Measurements from ENCODE around the gene MAP3K21. TPM values are rescaled to one million over a fixed set of nuclear protein-coding genes. Genes with fewer than 3 reads are reported as not detected.

Gene MAP3K21
- total RNA-seq, 1 experiment from 2014 or later, result 24.2 TPM

- ChIA-PET POLR2A (interaction anchor here (0.7 to 2.3 kb wide), 5 partner anchors 8 to 25 kb away, joined by 3 to 8 read pairs (median 4); no protein-coding TSS in a partner anchor), CTCF (interaction anchor here (0.9 to 7.8 kb wide), 4 partner anchors 13 to 1167 kb away, joined by 3 to 60 read pairs (median 6); no protein-coding TSS in a partner anchor)
- no peak overlapping the region for H3K27ac Mint-ChIP-seq (ENCODE audit: low read depth, unreplicated experiment)
- no peaks in the 10 kb centered on the region for H3K4me1 Mint-ChIP-seq (ENCODE audit: insufficient read depth, unreplicated experiment)
- TF ChIP-seq, protein P1, sequence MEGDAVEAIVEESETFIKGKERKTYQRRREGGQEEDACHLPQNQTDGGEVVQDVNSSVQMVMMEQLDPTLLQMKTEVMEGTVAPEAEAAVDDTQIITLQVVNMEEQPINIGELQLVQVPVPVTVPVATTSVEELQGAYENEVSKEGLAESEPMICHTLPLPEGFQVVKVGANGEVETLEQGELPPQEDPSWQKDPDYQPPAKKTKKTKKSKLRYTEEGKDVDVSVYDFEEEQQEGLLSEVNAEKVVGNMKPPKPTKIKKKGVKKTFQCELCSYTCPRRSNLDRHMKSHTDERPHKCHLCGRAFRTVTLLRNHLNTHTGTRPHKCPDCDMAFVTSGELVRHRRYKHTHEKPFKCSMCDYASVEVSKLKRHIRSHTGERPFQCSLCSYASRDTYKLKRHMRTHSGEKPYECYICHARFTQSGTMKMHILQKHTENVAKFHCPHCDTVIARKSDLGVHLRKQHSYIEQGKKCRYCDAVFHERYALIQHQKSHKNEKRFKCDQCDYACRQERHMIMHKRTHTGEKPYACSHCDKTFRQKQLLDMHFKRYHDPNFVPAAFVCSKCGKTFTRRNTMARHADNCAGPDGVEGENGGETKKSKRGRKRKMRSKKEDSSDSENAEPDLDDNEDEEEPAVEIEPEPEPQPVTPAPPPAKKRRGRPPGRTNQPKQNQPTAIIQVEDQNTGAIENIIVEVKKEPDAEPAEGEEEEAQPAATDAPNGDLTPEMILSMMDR (IDR thresholded peaks at IDR 0.05; ENCODE audit: unreplicated experiment), result no peak
- H3K27me3 Mint-ChIP-seq (ENCODE audit: insufficient read depth, unreplicated experiment), result peaks cover 29% of the 10 kb centered on the region
- H3K36me3 Mint-ChIP-seq (ENCODE audit: insufficient read depth, unreplicated experiment), result no peaks in the 10 kb centered on the region
- no peak overlapping the region for H3K4me3 Mint-ChIP-seq (ENCODE audit: unreplicated experiment)
- no peaks in the 10 kb centered on the region for H3K9me3 Mint-ChIP-seq (ENCODE audit: unreplicated experiment)
- no peak for DNase-seq (ENCODE audit: unreplicated experiment)
- no TSS peak for BruUV-seq (replicated peaks)
- intact Hi-C loops (cut with micrococcal nuclease), result no loop called here
Measured at GRCh38 chr1:233320023-233320422, 7.5 kb upstream of the MAP3K21 start.

DNA sequence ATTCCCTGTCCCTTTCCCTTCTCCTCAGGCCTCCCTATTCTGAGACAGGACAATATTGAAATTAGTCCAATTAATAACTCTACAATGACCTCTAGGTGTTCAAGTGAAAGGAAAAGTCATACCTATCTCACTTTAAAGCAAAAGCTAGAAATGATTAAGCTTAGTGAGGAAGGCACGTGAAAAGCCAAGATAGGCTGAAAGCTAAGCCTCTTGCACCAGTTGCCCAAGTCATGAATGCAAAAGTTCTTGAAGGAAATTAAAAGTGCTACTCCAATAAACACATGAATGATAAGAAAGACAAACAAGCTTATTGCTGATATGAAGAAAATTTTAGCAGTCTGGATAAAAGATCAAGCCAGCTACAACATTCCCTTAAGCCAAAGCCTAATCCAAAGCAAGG is 3.8 kb upstream of the MAP3K21 start:
- ChIA-PET CTCF (interaction anchor here (1.2 kb wide), 3 partner anchors 17 to 23 kb away, joined by 3 to 6 read pairs (median 5); no protein-coding TSS in a partner anchor), POLR2A (interaction anchor here (0.7 kb wide), 1 partner anchor 18 kb away, joined by 3 read pairs; no protein-coding TSS in a partner anchor)
- Mint-ChIP-seq H3K4me1 (ENCODE audit: insufficient read depth, unreplicated experiment) (peaks cover 8% of the 10 kb centered on the region), H3K36me3 (ENCODE audit: insufficient read depth, unreplicated experiment) (no peaks in the 10 kb centered on the region), H3K4me3 (ENCODE audit: unreplicated experiment) (no peak overlapping the region), H3K9me3 (ENCODE audit: unreplicated experiment) (no peaks in the 10 kb centered on the region), H3K27me3 (ENCODE audit: insufficient read depth, unreplicated experiment) (peaks cover 20% of the 10 kb centered on the region), H3K27ac (ENCODE audit: low read depth, unreplicated experiment) (no peak overlapping the region)
- no TSS peak for BruUV-seq (replicated peaks)
- TF ChIP-seq, protein P1 (IDR thresholded peaks at IDR 0.05; ENCODE audit: unreplicated experiment), result no peak
- intact Hi-C loops (cut with micrococcal nuclease), result no loop called here
- DNase-seq (ENCODE audit: unreplicated experiment), result no peak

GRCh38 chr1:233326319-233326718 is 1.2 kb upstream of the MAP3K21 start:
- Mint-ChIP-seq H3K36me3 (ENCODE audit: insufficient read depth, unreplicated experiment) (no peaks in the 10 kb centered on the region), H3K9me3 (ENCODE audit: unreplicated experiment) (no peaks in the 10 kb centered on the region), H3K27me3 (ENCODE audit: insufficient read depth, unreplicated experiment) (no peaks in the 10 kb centered on the region), H3K4me3 (ENCODE audit: unreplicated experiment) (no peak overlapping the region), H3K4me1 (ENCODE audit: insufficient read depth, unreplicated experiment) (peaks cover 33% of the 10 kb centered on the region), H3K27ac (ENCODE audit: low read depth, unreplicated experiment) (no peak overlapping the region)
- TF ChIP-seq, protein P1 (IDR thresholded peaks at IDR 0.05; ENCODE audit: unreplicated experiment), result no peak
- intact Hi-C loops (cut with micrococcal nuclease), result no loop called here
- CTCF ChIA-PET, result interaction anchor here (0.6 to 1.4 kb wide), 6 partner anchors 10 to 36 kb away, joined by 3 to 4 read pairs (median 3); no protein-coding TSS in a partner anchor
- no TSS peak for BruUV-seq (replicated peaks)
- POLR2A ChIA-PET, result interaction anchor here (0.6 to 8.9 kb wide), 6 partner anchors 10 to 1111 kb away, joined by 4 to 129 read pairs (median 4); partner anchors contain the start of gene PCNX2
- DNase-seq (ENCODE audit: unreplicated experiment), result no peak

DNA sequence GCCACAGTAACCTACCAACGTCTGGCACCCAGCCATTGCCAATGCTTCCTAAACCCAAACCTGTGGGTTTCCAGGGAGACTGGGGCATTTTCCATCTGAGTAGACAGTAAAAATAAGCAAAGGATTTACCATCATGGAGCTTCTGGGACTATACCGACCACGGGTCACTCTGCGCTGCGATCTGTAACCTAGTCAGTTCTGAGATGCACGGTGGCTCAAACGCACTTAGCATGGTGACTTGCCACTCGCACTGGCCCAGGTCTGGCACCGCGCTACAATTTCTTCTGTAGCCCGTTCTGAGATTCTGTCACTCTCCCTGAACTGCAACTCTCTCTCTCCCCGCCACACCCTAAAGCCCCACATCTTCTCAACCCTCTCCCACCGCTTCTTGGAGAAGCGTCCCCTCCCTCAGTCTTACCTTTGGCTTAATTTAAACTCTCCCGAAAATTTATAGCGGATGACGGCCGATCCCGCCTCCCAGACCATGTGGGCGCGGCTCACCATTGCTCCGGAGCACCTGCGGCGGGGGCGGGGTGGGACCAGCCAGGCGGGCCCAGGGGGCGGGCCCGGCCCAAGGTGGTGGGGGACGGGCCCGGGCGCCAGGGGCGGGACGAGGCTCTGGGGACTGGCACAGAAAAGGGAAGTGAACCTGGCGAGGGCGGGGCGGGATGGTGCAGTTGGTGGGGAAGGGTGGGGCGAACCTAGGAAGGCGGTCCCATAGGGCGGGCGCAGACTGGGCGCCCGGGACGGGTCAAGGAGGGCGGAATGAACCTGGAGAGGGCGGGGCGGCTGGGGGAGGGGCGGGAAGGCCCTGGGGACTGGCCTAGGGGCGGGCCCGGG is 493 bp upstream of the MAP3K21 start:
- intact Hi-C loops (cut with micrococcal nuclease), result no loop called here
- DNase-seq (ENCODE audit: unreplicated experiment), result peak; percentile 100
- H3K4me3 Mint-ChIP-seq (ENCODE audit: unreplicated experiment), result peak overlapping the region; percentile 87
- ChIA-PET CTCF (interaction anchor here (0.6 to 1.4 kb wide), 11 partner anchors 11 to 35 kb away, joined by 3 to 4 read pairs (median 3); no protein-coding TSS in a partner anchor), POLR2A (interaction anchor here (0.6 to 8.9 kb wide), 8 partner anchors 11 to 1150 kb away, joined by 4 to 129 read pairs (median 5); partner anchors contain the start of gene PCNX2)
- TF ChIP-seq, protein P1 (IDR thresholded peaks at IDR 0.05; ENCODE audit: unreplicated experiment), result no peak
- H3K36me3 Mint-ChIP-seq (ENCODE audit: insufficient read depth, unreplicated experiment), result no peaks in the 10 kb centered on the region
- peak overlapping the region; percentile 58 for H3K27ac Mint-ChIP-seq (ENCODE audit: low read depth, unreplicated experiment)
- no peaks in the 10 kb centered on the region for H3K9me3 Mint-ChIP-seq (ENCODE audit: unreplicated experiment)
- H3K4me1 Mint-ChIP-seq (ENCODE audit: insufficient read depth, unreplicated experiment), result peaks cover 39% of the 10 kb centered on the region
- TSS peak; percentile 56 for BruUV-seq (replicated peaks)
- no peaks in the 10 kb centered on the region for H3K27me3 Mint-ChIP-seq (ENCODE audit: insufficient read depth, unreplicated experiment)

Measured in MCF 10A (cell line).